Stimulated activated CD8-positive, alpha-beta memory T cell treated with anti-CD3 and anti-CD28 coated beads, Interleukin-7, amount 100 ng/mL, for 48 hours (primary cell): Measurements from ENCODE around the gene BRICD5.
"Not testable (repeated sequence)": the region's sequence is repeated elsewhere in the genome, so short reads cannot be mapped to it uniquely, and the experiment has no call there.

Source experiments
- DNase-seq, 2 donors: peaks; one replicate each; pipeline ENCODE4 v3.0.0-alpha.2; 2020; ENCODE audit warnings: low read depth in 1 of 2; ENCODE audit errors: extremely low read depth in 1 of 2

The BRICD5 gene

GRCh38 chr16:2210386-2211365 lies at the start of gene BRICD5:
Gene BRICD5, minus strand, starts transcription at chr16:2210863. Its CDS starts 30 bp downstream, at chr16:2210833.
- DNase-seq, result no peak

DNA sequence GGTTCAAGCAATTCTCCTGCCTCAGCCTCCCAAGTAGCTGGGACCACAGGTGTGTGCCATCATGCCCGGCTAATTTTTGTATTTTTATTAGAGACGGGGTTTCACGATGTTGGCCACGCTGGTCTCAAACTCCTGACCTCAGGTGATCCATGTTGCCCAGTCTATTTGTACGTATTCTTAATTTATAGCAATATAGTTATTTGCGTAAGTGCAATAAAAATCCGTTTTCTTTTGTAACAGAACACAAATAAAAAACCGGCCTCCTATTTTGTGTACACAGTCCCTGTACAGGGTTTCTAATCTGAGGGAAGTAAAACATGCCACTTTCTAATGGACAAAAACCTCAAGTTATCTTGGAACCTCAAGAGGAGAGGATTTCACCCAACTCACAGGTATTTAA lies 49.6 kb upstream of the BRICD5 start:
- DNase-seq, result no peak

- not testable (repeated sequence) for DNase-seq
These were observed 47.9 kb upstream of the BRICD5 start for GRCh38 chr16:2258530-2258929.

DNA sequence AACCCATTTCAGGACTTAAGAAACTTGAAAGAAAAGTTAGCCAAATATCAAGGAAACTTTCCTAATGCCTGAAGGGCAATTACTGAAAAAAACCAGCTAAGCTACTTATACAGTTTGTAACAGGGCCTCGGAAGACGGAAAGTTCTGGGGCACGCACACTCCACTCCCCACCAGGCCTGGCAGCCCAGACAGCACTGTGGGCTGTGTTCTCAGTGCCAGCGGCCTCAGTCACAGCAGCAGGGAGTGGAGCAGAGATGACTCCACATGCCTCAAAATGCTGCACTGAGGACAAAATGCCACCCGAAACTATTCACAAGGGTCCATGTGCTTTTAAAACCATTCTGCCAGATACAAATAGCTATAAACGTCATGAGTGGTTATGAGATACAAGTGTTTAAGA lies 47.1 kb upstream of the BRICD5 start:
- no peak for DNase-seq

- no peak for DNase-seq
These were observed 46.0 kb upstream of the BRICD5 start for GRCh38 chr16:2256531-2257140.

DNA sequence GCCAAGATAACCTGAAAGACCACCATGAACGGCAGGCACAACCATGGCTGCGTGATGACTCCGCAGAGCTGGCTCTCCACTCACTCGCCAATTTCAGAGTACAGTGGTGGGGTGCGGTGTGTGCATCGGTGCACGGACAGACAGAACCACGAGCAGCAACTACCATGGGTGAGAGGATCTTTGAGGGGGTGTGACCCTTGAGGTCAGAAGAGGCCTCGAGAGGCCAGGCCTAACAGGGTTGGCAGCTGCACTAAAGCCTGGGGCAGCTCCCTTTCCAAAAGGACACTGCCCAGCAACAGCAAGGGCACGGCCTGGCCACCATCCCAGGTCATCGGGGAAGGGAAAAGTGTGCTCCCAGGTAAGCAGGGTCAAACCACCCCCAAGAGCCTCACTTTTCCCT lies 42.6 kb upstream of the BRICD5 start:
- DNase-seq, result no peak

DNA sequence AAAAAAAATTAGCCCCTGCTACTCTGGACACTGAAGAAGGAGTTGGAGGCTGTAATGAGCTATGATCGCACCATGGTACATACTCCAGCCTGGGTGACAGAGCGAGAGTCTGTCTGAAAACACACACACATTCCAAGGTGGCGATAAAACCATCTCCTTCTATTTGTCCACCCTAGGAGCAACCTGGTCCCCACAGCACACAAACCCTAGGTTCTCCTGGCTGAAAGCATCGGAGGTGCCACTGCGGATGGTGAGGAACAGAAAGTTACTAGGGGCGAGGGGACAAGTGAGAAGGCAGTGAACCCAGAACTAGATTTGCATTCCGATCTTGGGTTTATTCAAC lies 42.1 kb upstream of the BRICD5 start:
- DNase-seq, result no peak

DNA sequence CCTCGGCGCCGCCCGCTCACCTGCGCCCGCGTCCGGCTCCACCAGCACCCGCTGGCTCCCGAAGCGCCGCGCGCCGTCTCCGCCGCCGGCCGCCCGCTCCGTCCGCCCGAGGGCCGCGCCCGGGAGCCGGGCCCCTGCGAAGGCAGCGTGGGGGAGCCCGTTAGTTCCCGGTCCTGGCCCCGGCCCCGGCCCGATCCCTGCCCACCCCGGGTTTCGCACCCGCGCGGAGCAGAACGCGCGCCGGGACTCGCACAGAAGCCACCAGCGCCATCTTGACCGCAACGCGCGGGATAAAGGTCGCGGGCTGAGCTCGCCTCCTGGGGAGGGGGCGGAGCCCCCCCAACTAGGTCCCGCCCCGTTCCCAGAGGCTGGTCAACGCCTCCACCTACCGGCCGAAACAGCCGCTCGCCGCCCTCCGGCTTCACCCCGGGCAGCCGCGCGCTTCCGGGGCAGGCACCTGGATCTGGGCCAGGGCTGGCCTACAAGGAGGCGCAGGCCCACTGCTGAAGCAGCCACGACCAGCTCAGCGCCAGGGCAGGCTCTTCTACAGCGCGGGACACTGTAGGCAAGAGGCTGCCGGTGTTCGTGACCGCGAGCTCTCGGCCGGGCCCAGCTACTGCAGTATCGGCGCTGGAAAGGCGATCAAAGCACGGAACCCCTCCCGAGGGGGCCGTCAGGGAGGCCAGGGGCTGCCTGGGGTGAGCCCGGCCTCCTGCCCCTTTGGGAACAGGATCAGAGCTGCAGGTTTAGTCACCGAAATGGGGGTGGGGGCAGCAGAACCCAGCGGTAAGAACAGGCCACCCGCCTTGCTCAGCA lies 40.8 kb upstream of the BRICD5 start, which contains the start of gene ECI1:
Gene ECI1, minus strand, starts transcription at position 292 of the 816 bp plus-strand sequence. Its CDS starts 21 bp downstream, at position 271.
- peak; percentile 84 to 87 for DNase-seq

DNA sequence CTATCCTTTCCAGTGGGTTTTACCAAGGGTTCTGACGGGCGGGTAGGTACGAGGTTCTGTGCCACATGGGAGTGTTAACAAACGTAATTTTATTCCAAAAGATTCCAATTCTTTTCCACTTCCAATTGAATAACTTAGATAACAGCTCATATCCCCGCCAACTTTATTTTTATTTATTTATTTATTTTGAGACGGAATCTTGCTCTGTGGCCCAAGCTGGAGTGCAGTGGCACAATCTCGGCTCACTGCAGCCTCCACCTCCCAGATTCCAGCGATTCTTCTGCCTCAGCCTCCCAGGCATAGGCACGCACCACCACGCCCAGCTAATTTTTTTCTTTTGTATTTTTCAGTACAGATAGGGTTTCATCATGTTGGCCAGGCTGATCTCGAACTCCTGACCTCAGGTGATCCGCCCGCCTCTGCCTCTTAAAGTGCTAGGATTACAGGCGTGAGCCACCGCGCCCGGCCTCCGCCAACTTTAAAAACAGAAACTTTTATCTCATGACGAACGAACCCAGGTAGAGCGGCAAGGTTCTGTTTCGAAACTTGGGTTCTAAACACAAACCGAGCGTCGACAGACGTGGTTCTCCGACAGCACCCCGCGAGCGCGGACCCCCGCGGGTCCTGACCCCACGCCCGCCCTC lies 40.1 kb upstream of the BRICD5 start:
- DNase-seq, result no peak

GRCh38 chr16:2246301-2246885 lies 35.7 kb upstream of the BRICD5 start:
- DNase-seq, result no peak

DNA sequence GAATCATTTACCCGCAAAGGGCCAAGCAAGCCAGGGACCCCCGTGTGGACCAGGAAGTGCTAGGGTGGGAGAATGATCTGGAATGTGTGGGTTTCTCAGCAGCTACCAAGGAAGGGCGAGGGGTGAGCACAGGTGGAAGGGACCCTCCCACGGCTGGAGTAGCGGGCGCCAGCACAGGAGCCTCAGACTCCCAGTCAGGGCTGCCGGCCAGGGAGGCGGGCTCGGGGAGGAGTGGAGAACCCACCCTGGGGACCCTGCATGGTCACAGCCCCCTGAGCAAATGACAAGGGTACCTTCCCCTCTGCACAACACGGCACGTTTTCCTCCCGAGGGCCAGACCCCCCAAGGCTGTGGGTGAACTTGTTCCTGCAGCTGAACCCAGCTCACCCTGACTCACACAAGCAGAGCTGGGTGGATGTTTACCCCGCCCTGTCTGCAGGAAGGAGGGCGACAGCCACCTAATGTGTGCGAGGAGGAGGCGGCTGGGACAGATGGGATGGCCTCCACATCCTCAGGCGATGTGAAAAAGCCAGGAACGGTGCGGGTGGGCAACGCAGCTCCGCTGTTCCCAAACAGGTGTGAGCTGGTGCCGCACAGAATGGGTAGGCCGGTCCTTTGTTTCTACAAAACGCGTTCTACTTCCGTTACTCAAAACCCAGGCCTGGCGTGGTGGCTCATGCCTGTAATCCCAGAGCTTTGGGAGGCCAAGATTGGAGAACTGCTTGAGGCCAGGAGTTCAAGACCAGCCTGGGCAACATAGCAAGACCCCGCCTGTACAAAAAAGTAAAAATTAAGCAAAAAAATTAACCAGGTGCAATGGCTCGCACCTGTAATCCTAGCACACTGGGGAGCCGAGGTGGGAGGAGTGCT lies 34.5 kb upstream of the BRICD5 start:
- DNase-seq, result no peak

DNA sequence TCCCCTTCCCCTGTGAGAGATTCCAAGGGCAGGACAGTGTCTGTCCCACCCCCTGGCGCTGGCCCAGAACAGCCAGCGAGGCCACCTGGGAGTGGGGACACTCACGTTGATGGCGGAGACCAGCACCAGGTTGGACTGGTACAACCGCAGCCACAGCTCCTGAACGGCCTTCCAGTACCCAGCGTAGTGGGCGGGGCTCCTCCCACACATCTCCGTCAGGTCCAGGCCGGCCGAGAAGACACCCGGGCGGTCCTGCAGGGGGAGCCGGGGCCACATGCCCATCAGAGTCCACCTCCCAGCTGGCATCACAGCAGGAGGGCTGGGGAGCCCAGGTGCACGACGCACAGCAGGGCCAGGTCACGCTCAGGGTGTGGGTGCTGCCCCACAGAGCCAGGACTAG lies 33.6 kb upstream of the BRICD5 start:
- no peak for DNase-seq

GRCh38 chr16:2243781-2244180 lies 33.1 kb upstream of the BRICD5 start:
- DNase-seq, result no peak

DNA sequence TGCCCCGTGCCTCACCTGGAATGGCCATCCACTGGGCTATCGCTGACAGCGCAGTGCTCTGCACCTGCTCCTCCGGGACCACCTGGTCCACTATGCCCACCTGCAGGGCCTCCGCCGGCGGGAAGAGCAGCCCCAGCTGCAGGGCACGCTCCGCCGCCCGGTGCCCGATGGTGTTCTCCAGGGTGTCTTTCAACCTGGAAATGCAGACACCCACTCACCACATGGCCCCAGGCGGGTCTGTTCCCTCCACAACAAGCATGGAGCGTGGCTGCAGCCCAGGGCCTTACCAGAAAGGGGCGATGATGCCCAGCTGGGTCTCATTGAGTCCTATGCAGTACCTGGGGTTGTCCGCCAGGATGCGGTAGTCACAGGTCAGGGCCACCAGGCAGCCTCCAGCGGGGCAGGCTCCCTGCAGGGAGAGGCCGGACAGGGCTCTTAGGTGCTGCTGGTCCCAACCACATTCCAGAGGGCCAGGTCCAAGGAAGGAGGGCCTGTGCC lies 32.4 kb upstream of the BRICD5 start:
- no peak for DNase-seq

GRCh38 chr16:2242598-2242997 lies 31.9 kb upstream of the BRICD5 start:
- DNase-seq, result no peak

- not testable (repeated sequence) for DNase-seq
These were observed 29.7 kb upstream of the BRICD5 start for GRCh38 chr16:2240331-2240730.

DNA sequence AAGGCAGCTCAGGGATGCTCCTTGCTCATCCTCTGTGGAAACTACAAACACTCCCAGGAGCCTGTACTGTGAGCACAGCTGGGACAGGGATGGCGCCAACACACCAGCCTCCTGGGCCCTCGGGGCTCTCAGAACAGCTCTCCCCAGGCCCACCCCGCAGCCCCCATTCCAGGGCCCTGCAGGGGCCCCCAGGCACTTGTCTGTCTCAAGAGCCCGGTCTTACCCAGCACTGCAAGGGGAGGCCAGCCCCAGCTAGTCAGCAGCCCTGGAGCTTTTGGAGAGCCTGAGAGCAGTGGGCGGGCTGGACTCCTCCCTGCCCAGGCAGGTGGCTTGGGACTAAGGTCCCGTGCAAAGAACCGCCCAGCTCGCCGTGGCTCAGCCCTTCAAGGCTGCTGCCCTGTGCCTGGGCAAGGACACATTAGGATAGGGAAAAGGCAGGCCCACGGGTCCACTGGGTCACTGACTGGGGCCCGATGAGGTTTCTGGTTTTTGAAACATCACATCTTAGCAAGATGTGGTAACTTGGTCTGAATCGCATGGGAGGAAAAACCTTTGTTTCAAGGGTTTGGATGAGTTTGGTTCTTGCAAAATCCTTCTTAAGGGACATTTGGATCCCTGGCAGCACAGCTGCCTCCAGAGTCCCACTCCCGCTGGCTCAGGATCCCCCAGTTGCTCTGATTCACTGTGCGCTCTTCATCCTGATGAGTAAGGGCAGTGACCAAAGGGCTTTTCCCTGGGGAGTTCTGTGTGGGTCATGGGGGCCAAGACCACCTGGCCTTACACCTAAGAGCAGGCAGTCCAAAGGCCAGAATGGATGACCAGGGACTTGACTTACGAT lies 28.4 kb upstream of the BRICD5 start:
- no peak for DNase-seq

- DNase-seq, result no peak
These were observed 27.6 kb upstream of the BRICD5 start for GRCh38 chr16:2238150-2238837.
